Upper lobe of left lung (tissue), 4 donors: Measurements from ENCODE around the gene IL17RD.

Source experiments
- CTCF ChIP-seq, 6 experiments: fragments of 450-650 bp in 4 of 6; fragments of 200-600 bp in 2 of 6; sonication (generic) in 2 of 6; IDR thresholded peaks; one replicate each; pipeline ENCODE4 v1.5.1; 2016 to 2019; ENCODE audit warnings: antibody characterized with exemption in 6 of 6
- POLR2A ChIP-seq, 4 donors: fragments of 450-650 bp; IDR thresholded peaks; one replicate each; pipeline ENCODE4 v1.5.1; 2016 to 2017; ENCODE audit warnings: antibody characterized with exemption in 4 of 4, mild to moderate bottlenecking in 2 of 4
- POLR2AphosphoS5 ChIP-seq, 2 donors: sonication (generic); formaldehyde crosslinking; IDR thresholded peaks; one replicate each; pipeline ENCODE4 v1.5.1; 2017; ENCODE audit warnings: antibody characterized with exemption in 2 of 2

- TF ChIP-seq CTCF (IDR thresholded peaks at IDR 0.05) = no peak
- no peak for TF ChIP-seq POLR2A (IDR thresholded peaks at IDR 0.05)
- TF ChIP-seq POLR2AphosphoS5 (IDR thresholded peaks at IDR 0.05) = no peak
Observed at GRCh38 chr3:57120040-57120439, 45.1 kb downstream of the IL17RD start.
